Measurements from ENCODE around the gene KRTAP10-1.

DNA sequence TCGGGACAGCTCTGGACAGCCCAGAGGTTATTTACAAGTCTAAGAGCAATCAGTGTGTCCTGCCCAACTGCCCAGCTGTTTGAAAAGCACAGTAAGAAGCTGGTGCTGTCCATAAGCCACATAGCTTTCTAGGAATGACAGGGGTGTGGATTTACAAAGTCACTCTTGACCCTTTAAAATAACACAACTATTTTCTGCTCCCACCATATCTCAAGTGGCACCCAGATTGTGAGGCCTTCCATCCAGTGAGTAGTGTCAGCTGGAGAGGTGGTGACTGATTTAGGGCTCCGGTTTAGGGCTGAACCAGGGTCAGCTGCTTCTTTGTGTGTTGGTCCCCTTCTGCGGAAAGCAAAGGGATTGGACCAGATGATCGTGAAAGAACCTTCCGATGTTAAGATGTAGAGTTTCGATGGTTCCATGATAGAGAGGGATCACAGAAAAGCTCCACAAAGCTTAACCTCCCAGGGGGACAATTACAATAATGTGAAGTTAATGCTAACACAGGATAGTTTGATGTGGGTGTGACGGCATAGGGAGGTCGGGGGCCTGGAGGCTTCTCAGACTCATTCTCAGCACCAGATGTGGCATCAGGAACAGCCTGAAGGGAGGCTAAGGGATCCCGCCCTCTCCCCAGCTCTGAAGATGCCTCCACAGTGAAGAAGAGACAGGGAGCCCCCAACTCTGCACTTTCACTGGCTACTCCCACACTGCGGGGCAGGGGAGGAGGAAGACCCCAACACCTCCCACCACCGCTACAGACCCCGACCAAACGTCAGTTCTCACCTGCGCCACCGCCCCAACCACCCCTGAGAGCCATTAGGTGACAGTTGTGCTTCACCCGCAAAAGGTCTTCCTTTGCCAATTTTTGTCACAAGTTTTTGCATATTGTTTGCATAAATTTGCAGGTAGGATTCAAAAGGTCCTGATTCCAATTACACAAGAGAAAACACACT lies 44.1 kb downstream of the KRTAP10-1 start:
- TF ChIP-seq, protein P1, sequence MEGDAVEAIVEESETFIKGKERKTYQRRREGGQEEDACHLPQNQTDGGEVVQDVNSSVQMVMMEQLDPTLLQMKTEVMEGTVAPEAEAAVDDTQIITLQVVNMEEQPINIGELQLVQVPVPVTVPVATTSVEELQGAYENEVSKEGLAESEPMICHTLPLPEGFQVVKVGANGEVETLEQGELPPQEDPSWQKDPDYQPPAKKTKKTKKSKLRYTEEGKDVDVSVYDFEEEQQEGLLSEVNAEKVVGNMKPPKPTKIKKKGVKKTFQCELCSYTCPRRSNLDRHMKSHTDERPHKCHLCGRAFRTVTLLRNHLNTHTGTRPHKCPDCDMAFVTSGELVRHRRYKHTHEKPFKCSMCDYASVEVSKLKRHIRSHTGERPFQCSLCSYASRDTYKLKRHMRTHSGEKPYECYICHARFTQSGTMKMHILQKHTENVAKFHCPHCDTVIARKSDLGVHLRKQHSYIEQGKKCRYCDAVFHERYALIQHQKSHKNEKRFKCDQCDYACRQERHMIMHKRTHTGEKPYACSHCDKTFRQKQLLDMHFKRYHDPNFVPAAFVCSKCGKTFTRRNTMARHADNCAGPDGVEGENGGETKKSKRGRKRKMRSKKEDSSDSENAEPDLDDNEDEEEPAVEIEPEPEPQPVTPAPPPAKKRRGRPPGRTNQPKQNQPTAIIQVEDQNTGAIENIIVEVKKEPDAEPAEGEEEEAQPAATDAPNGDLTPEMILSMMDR (conservative IDR thresholded peaks at IDR 0.05; ENCODE audit: low read depth, low read length) = no peak
- no peak for TF ChIP-seq EZH2 (IDR thresholded peaks at IDR 0.05; ENCODE audit: borderline replicate concordance, low read depth, low read length, poor library complexity, severe bottlenecking)

Measured in A673 (cell line).